ENCODE data around the gene RGS13. TPM values are rescaled to one million over a fixed set of nuclear protein-coding genes. Genes with fewer than 3 reads are reported as not detected.
A peak's percentile ranks its signal among the peaks of the same experiment; 100 is the strongest.
"Not testable (repeated sequence)": the region's sequence is repeated elsewhere in the genome, so short reads cannot be mapped to it uniquely, and the experiment has no call there.

The RGS13 gene
- polyA plus RNA-seq, 6 donors from 2014 or later: 0.07 TPM; not detected in 5

GRCh38 chr1:192668409-192668983, 32.5 kb downstream of the RGS13 start:
- no peak for ATAC-seq (ENCODE audit: low read depth in 2 of 2)
- H3K36me3 Mint-ChIP-seq: no peaks in the 10 kb centered on the region
- DNase-seq: no peak
- no peak overlapping the region for H3K27ac Mint-ChIP-seq
- no peaks in the 10 kb centered on the region for H3K4me1 Mint-ChIP-seq
- H3K4me3 Mint-ChIP-seq: no peak overlapping the region
- H3K9me3 Mint-ChIP-seq: peaks cover 0 to 10% (median 3%) of the 10 kb centered on the region in 7 donors
- peaks cover 28 to 42% (median 28%) of the 10 kb centered on the region in 3 donors for H3K27me3 Mint-ChIP-seq

DNA sequence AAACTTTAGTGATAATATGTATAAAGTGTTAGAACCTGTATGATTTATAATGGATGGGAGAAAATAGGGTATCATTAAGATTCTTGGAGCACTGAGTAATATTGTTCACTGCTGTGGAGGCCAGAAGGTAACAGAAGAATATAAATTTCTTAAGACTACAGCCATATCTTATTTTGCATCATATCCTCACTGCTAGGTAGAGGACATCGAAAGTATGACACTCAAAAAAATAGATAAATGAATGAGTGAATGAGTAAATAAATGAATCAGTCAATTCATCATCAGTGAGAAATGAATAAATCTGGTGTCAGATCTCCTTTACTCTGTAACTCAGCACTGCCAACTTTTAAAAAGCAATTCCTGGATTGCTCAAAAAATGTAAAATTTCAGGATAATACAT, 33.2 kb downstream of the RGS13 start:
- no peak overlapping the region for H3K4me3 Mint-ChIP-seq
- H3K9me3 Mint-ChIP-seq: peaks cover 0 to 10% (median 3%) of the 10 kb centered on the region in 7 donors
- no peaks in the 10 kb centered on the region for H3K4me1 Mint-ChIP-seq
- no peak overlapping the region for H3K27ac Mint-ChIP-seq
- no peaks in the 10 kb centered on the region for H3K36me3 Mint-ChIP-seq
- no peak for DNase-seq
- peaks cover 28 to 37% (median 32%) of the 10 kb centered on the region in 3 donors for H3K27me3 Mint-ChIP-seq
- no peak for ATAC-seq (ENCODE audit: low read depth in 2 of 2)

DNA sequence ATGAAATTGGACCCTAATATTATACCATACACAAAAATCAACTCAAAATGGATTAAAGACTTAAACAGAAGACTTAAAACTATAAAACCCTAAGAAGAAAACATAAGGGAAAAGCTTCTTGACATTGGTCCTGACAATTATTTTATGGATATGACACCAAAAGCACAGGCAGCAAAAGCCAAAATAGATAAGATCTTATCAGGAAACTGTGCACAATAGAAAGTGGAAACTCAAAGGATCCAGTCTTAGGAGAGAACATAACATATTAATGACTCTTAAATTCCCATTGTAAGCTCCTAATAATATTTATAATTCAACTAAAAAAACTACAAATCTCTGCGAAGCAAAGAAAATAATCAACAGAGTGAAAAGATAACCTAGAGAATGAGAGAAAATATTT, 39.8 kb downstream of the RGS13 start:
- Mint-ChIP-seq H3K4me3 (no peak overlapping the region), H3K4me1 (no peaks in the 10 kb centered on the region), H3K27me3 (peaks cover 9 to 24% (median 12%) of the 10 kb centered on the region in 3 donors), H3K9me3 (peaks cover 0 to 2% (median 0%) of the 10 kb centered on the region in 7 donors), H3K27ac (no peak overlapping the region), H3K36me3 (no peaks in the 10 kb centered on the region)
- ATAC-seq (ENCODE audit: low read depth in 2 of 2) (no peak), DNase-seq (no peak)

DNA sequence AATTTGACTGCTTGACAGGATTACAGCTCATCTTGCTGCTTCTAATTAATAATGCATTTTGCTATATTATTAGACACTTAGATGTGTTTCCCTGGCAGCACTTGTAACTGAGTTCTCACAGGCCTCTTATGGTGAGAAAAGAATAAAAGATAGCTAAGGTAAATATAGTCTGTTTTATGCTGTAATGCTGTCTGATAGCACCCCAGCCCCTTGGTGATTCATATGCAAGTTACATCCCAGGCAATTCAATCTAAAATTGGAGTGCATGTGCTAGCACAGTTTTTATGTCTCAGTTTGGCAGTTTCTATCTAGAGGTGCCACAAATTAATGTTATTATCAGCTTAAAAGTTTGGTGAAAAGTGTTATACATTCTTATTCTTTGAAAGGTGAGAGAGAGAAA, 42.2 kb downstream of the RGS13 start:
- Mint-ChIP-seq H3K27ac (no peak overlapping the region), H3K4me1 (no peaks in the 10 kb centered on the region), H3K27me3 (peaks cover under 1 to 8% (median 6%) of the 10 kb centered on the region in 3 donors), H3K36me3 (no peaks in the 10 kb centered on the region), H3K4me3 (no peak overlapping the region), H3K9me3 (peaks cover 0 to 2% (median 0%) of the 10 kb centered on the region in 7 donors)
- ATAC-seq (ENCODE audit: low read depth in 2 of 2): no peak
- DNase-seq: no peak

GRCh38 chr1:192682335-192682734, 46.4 kb downstream of the RGS13 start:
- Mint-ChIP-seq H3K36me3 (no peaks in the 10 kb centered on the region), H3K4me3 (no peak overlapping the region), H3K27me3 (peaks cover 4 to 5% (median 4%) of the 10 kb centered on the region in 3 donors), H3K4me1 (no peaks in the 10 kb centered on the region), H3K27ac (no peak overlapping the region), H3K9me3 (peaks cover 2 to 20% (median 10%) of the 10 kb centered on the region in 7 donors)
- no peak for ATAC-seq (ENCODE audit: low read depth in 2 of 2)
- no peak for DNase-seq

GRCh38 chr1:192683081-192683480, 47.1 kb downstream of the RGS13 start:
- H3K4me1 Mint-ChIP-seq; DNase-seq; H3K4me3 Mint-ChIP-seq; H3K27ac Mint-ChIP-seq; H3K27me3 Mint-ChIP-seq; H3K36me3 Mint-ChIP-seq; ATAC-seq (ENCODE audit: low read depth in 2 of 2): not testable (repeated sequence)
- H3K9me3 Mint-ChIP-seq: peaks cover 3 to 20% (median 10%) of the 10 kb centered on the region in 7 donors

DNA sequence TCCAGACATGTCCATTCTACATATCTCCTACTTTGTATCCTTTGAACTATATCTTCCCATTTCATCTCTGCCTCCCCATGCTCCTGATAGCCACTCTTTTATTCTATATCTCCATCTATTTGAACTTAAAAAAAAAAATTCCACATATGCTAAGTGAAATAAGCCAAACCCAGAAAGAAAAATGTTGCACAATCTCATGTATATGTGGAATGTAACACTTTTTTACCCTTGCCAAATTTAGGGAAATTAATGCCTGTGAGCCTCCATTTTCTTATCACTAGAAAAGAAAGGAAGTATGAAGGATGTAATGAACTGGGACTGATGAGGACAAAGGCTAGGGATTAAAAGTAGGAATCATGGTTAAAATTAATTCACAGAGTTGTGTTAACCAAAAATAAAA, 53.5 kb downstream of the RGS13 start:
- no peak overlapping the region for H3K4me3 Mint-ChIP-seq
- peaks cover 0 to 8% of the 10 kb centered on the region in 2 donors for H3K36me3 Mint-ChIP-seq
- peaks cover 3 to 27% (median 10%) of the 10 kb centered on the region in 7 donors for H3K9me3 Mint-ChIP-seq
- H3K4me1 Mint-ChIP-seq: no peaks in the 10 kb centered on the region
- no peak overlapping the region for H3K27ac Mint-ChIP-seq
- no peak for DNase-seq
- ATAC-seq (ENCODE audit: low read depth in 2 of 2): no peak
- H3K27me3 Mint-ChIP-seq: peaks cover 10 to 42% (median 14%) of the 10 kb centered on the region in 3 donors

GRCh38 chr1:192691041-192691440, 55.1 kb downstream of the RGS13 start:
- Mint-ChIP-seq H3K36me3 (peaks cover 0 to 8% of the 10 kb centered on the region in 2 donors), H3K4me1 (no peaks in the 10 kb centered on the region), H3K27me3 (peaks cover 7 to 42% (median 14%) of the 10 kb centered on the region in 3 donors), H3K27ac (no peak overlapping the region), H3K9me3 (peaks cover 0 to 25% (median 8%) of the 10 kb centered on the region in 7 donors), H3K4me3 (no peak overlapping the region)
- ATAC-seq (ENCODE audit: low read depth in 2 of 2) (no peak), DNase-seq (no peak)

DNA sequence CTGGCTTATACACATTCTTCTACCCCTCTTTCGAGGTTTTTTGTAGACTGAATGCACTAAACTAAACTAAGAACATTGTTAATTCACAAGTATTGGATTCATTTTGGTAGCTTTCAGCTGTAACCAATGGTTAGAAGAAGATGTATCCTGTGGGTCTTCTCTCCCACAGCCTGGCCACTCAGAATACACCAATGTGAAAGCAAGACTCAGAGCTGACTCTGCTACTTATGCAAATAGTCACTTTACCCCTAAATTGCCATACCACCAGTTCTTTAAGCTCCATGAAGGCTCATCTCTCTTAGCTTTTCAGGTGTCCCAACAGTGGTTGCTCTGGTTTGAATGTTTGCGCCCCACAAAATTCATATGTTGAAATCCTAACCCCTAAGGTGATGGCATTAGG, 60.1 kb downstream of the RGS13 start:
- peaks cover 0 to 17% (median 3%) of the 10 kb centered on the region in 7 donors for H3K9me3 Mint-ChIP-seq
- ATAC-seq (ENCODE audit: low read depth in 2 of 2): no peak
- H3K27me3 Mint-ChIP-seq: peaks cover 0 to 13% (median 6%) of the 10 kb centered on the region in 3 donors
- no peaks in the 10 kb centered on the region for H3K4me1 Mint-ChIP-seq
- H3K36me3 Mint-ChIP-seq: peaks cover 0 to 8% of the 10 kb centered on the region in 2 donors
- no peak overlapping the region for H3K4me3 Mint-ChIP-seq
- DNase-seq: no peak
- H3K27ac Mint-ChIP-seq: no peak overlapping the region

GRCh38 chr1:192697771-192698170, 61.8 kb downstream of the RGS13 start:
- DNase-seq: no peak
- Mint-ChIP-seq H3K4me1 (no peaks in the 10 kb centered on the region), H3K36me3 (peaks cover 0 to 4% of the 10 kb centered on the region in 2 donors)

DNA sequence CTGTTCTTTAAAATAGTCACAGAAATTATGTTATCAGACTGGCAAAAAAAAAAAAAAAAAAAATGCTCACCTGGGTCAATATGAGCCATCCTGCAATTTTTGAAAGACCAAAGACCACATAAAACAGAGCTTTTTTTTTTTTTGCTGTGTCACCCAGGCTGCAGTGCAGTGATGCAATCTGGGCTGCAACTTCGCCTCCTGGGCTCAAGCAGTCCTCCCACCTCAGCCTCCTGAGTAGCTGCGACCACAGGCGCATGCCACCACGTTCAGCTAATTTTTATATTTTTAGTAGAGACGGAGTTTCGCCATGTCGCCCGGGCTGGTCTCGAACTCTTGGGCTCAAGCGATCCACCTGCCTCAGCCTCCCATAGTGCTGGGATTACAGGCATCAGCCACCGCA, 62.8 kb downstream of the RGS13 start:
- H3K27ac Mint-ChIP-seq: no peak overlapping the region
- DNase-seq (no peak), ATAC-seq (ENCODE audit: low read depth in 2 of 2) (no peak)
- peaks cover 0 to 6% (median 0%) of the 10 kb centered on the region in 3 donors for H3K27me3 Mint-ChIP-seq
- no peaks in the 10 kb centered on the region for H3K4me1 Mint-ChIP-seq
- H3K4me3 Mint-ChIP-seq: peak overlapping the region in 1 of 8 donors; percentile 40
- H3K9me3 Mint-ChIP-seq: peaks cover 0 to 4% (median 0%) of the 10 kb centered on the region in 7 donors
- H3K36me3 Mint-ChIP-seq: no peaks in the 10 kb centered on the region

More at GRCh38 chr1:192697771-192698170, 61.8 kb downstream of the RGS13 start:
- Mint-ChIP-seq H3K4me3 (no peak overlapping the region), H3K9me3 (peaks cover 0 to 8% (median 2%) of the 10 kb centered on the region in 7 donors), H3K27ac (no peak overlapping the region), H3K27me3 (peaks cover 0 to 6% (median under 1%) of the 10 kb centered on the region in 3 donors)
- ATAC-seq (ENCODE audit: low read depth in 2 of 2): no peak

DNA sequence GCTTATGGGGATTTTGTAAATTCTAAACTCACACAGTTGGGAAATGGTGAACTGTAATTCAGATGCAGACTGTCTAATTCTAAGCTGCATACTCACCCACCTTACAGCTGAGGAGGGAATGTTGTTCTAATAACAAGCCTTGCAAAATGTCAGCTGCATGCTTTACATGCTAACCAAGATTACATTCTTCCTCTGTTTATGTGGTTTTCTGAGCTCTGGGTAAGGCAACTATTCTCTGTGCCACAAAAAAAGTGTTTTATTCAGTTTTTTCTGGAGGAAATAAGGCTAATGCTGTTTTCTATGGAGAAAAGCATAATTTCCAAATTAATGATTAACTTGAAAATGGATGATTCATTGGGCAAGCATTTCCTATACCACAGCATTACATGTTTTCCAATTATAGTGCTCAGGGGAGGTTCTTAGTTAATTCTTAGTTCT, 64.9 kb downstream of the RGS13 start:
- H3K27ac Mint-ChIP-seq: no peak overlapping the region
- DNase-seq (no peak), ATAC-seq (ENCODE audit: low read depth in 2 of 2) (no peak)
- H3K4me3 Mint-ChIP-seq: no peak overlapping the region
- no peaks in the 10 kb centered on the region for H3K9me3 Mint-ChIP-seq
- H3K27me3 Mint-ChIP-seq: peaks cover 0 to 5% (median 0%) of the 10 kb centered on the region in 3 donors
- no peaks in the 10 kb centered on the region for H3K36me3 Mint-ChIP-seq
- no peaks in the 10 kb centered on the region for H3K4me1 Mint-ChIP-seq

- H3K27ac Mint-ChIP-seq: no peak overlapping the region
- H3K4me3 Mint-ChIP-seq: no peak overlapping the region
- no peaks in the 10 kb centered on the region for H3K36me3 Mint-ChIP-seq
- H3K4me1 Mint-ChIP-seq: no peaks in the 10 kb centered on the region
- ATAC-seq (ENCODE audit: low read depth in 2 of 2): no peak
- no peaks in the 10 kb centered on the region for H3K27me3 Mint-ChIP-seq
- DNase-seq: no peak
- H3K9me3 Mint-ChIP-seq: no peaks in the 10 kb centered on the region
These were observed 66.4 kb downstream of the RGS13 start for GRCh38 chr1:192702212-192702902.
